NCI-H2171 treated with DMSO at 0.1 percent for 48 hours (cell line): Measurements from ENCODE around the gene SHOX.
"Not testable (repeated sequence)": the region's sequence is repeated elsewhere in the genome, so short reads cannot be mapped to it uniquely, and the experiment has no call there.

ENCODE experiments used
- DNase-seq: peaks from one replicate; lab custom pipeline; 2025; lab: John Stamatoyannopoulos, UW

Gene SHOX

DNA sequence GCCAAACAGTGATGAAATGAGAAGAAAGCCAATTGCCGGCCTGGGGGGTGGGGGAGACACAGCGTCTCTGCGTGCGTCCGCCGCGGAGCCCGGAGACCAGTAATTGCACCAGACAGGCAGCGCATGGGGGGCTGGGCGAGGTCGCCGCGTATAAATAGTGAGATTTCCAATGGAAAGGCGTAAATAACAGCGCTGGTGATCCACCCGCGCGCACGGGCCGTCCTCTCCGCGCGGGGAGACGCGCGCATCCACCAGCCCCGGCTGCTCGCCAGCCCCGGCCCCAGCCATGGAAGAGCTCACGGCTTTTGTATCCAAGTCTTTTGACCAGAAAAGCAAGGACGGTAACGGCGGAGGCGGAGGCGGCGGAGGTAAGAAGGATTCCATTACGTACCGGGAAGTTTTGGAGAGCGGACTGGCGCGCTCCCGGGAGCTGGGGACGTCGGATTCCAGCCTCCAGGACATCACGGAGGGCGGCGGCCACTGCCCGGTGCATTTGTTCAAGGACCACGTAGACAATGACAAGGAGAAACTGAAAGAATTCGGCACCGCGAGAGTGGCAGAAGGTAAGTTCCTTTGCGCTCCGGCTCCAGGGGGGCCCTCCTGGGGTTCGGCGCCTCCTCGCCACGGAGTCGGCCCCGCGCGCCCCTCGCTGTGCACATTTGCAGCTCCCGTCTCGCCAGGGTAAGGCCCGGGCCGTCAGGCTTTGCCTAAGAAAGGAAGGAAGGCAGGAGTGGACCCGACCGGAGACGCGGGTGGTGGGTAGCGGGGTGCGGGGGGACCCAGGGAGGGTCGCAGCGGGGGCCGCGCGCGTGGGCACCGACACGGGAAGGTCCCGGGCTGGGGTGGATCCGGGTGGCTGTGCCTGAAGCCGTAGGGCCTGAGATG is at the start of gene SHOX:
TSS of gene SHOX (plus strand) at position 180 of the 885 bp plus-strand sequence. CDS start at position 287, 107 bp downstream.
- no peak for DNase-seq

DNA sequence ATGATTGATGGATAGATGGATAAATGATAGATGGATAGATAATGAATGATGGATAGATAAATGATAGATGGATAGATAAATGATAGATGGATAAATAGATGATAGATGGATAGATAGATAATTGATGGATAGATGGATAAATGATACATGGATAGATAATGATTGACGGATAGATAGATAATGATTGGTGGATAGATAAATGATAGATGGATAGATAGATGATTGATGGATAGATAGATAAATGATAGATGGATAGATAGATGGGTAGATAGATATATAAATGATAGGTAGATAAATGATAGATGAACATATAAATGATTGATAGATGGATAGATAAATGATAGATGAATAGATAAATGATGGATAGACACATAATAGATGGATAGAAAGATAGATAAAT is 49.5 kb upstream of the SHOX start:
- no peak for DNase-seq

DNA sequence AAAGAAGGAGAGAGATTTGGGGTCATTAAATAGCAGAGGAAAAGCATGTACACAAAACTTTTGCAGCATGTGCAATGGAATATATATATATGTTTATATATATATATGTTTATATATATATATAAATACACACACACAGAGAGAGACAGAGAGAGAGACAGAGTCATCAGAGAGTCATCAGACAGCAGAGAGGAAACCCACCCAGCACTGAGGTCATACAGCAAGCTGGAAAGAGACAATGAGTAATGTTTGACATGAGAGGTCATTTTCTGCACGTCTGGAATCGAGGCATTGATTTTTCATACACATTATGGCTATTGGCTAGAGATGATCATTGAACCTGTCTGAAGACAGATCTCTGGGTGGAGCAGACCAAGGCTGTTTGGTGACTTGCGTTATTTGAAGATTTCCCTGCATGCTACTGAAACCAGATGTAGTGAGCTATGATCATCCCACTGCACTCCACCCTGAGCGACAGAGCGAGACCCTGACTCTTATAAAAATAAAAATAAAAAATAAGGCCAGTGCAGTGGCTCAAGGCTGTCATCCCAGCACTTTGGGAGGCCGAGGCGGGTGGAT is 48.8 kb upstream of the SHOX start:
- no peak for DNase-seq

DNA sequence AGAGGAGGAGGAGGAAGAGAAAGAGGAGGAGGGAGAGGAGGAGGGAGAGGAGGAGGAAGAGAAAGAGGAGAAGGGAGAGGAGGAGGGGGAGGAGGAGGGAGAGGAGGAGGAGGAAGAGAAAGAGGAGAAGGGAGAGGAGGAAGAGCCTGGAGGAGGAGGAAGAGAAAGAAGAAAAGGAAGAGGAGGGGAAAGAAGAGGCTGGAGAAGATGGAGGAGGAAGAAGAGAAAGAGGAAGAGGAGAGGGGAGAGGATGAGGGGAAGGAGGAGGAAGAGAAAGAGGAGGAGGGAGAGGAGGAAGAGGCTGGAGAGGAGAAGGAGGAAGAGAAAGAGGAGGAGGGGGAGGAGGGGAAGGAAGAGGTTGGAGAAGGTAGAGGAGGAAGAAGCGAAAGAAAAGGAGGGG is 46.0 kb upstream of the SHOX start:
- DNase-seq, result no peak

DNA sequence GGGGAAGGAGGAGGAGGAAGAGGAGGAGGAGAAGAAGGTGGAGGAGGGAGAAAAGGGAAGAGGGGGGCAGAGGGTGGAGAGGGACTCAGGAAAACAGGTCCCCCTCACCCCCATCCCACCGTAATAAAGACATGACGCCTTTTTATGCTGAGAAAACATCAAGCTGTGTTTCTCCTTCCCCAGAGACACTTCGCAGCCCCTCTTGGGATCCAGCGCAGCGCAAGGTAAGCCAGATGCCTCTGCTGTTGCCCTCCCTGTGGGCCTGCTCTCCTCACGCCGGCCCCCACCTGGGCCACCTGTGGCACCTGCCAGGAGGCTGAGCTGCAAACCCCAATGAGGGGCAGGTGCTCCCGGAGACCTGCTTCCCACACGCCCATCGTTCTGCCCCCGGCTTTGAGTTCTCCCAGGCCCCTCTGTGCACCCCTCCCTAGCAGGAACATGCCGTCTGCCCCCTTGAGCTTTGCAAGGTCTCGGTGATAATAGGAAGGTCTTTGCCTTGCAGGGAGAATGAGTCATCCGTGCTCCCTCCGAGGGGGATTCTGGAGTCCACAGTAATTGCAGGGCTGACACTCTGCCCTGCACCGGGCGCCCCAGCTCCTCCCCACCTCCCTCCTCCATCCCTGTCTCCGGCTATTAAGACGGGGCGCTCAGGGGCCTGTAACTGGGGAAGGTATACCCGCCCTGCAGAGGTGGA is 45.3 kb upstream of the SHOX start:
- DNase-seq, result peak; percentile 2

DNA sequence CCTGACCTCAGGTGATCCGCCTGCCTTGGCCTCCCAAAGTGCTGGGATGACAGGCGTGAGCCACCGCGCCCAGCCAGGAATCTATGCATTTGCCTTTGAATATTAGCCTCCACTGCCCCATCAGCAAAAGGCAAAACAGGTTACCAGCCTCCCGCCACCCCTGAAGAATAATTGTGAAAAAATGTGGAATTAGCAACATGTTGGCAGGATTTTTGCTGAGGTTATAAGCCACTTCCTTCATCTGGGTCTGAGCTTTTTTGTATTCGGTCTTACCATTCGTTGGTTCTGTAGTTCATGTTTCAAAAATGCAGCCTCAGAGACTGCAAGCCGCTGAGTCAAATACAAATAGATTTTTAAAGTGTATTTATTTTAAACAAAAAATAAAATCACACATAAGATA is 44.2 kb upstream of the SHOX start:
- DNase-seq, result no peak

DNA sequence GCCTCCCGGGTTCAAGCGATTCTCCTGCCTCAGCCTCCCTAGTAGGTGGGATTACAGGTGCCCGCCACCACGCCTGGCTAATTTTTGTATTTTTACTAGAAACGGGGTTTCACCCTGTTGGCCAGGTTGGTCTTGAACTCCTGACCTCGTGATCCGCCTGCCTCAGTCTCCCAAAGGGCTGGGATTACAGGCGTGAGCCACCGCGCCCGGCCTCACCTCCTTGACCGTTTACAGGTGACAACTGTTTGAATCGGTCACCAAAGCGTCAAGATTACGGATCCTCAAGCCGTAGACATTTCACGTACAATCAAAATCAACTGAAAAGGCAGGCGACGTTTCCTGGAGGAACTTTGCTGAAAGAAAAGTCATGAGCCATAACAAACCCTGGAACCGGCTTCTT is 41.3 kb upstream of the SHOX start:
- not testable (repeated sequence) for DNase-seq

DNA sequence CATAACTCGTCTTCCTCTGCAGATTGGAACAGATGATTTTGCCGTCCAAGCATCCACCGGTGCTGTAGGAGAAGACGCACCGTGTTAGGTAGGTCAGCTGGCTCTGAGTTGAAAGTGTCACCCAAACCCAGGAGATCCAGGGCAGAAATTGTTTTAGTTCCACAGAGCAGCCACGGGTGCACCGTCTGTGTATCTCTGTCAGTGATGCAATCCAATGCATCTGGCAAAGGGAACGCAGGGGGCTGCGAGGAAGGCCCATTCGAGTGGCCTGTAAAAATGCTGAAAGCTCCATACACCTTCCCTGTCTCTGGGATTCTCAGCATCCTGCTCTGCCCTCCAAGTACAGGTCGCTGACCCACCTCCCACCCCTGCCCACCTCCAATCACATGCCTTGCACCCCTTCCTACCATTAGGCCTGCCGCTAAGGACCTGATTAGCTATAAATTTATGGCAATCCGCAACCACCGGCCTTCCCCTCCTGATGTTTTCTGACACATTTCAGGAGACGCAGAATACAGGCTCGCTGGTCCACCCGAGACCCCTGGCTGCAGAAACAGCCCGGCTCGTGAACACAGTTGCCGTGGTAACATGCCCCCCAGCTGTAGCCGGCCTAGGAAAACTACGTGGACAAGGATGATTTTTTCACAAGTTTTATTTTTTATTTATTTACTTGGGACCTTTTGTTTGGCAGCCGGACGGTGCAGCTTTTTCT is 39.7 kb upstream of the SHOX start:
- DNase-seq, result no peak

DNA sequence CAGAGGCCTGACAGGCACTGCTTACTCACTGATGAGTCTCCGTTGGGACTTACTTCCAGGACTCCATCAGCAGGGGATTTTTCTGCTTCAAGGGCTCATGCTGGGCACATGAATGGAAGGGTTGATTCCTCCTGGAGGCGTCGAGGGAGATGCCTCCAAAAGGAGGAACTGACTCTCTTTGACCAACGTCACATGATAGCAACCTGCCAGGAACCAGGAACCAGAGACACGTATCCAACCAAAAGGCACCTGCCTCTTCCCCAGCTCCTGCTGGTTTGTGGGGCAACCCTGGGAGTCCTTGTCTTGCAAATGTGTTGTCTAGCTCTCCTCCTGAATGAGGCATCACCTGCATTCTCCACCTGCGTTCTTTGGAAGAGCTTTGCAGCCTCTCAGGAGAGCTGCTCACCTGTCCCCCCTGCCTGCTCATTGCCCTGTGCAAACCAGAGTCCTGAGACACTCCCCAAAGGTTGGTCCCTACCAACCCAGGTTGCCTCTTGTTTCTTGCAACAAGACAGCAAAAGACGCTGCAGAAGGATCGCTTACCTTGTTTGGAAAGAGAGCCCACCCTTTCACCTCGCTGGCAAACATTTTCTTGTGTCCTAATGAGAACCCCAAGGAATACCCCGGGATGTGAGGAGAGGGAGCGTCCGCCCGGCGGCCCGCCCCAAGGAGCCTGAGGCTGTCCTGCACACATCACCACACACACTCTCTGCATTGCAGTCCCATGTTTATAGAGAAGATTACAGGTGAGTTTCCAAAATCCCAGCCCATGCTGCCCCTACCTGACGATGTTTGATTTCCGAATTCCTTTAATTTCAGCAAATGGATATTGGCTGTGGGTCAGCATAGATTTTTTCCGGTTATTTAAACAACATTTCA is 30.5 kb upstream of the SHOX start:
- no peak for DNase-seq

DNA sequence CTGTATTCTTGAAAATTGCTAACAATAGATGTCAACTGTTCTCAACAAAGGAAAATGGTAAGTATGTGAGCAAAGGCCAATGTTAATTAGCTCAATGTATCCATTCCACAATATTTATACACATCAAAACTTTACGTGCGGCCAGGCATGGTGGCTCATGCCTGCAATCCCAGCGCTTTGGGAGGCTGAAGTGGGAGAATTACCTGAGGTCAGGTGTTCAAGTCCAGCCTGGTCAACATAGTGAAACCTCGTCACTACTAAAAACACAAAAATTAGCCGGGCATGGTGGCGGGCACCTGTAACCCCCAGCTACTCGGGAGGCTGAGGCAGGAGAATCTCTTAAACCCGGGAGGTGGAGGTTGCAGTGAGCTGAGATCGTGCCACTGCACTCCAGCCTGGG is 27.6 kb upstream of the SHOX start:
- not testable (repeated sequence) for DNase-seq

DNA sequence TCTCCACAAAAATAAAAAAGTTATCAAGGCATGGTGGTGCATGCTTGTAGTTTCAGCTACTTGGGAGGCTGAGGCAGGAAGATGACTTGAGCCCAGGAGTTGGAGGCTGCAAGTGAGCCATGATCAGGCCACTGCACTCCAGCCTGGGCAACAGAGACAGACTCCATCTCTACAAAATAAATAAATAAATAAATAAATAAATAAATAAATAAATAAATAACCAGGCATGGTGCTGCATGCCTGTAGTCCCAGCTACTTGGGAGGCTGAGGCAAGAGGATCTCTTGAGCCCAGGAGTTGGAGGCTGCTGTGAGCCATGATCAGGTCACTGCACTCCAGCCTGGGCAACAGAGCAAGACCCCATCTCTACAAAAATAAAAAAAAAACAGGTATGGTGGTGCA is 26.0 kb upstream of the SHOX start:
- DNase-seq, result not testable (repeated sequence)

DNA sequence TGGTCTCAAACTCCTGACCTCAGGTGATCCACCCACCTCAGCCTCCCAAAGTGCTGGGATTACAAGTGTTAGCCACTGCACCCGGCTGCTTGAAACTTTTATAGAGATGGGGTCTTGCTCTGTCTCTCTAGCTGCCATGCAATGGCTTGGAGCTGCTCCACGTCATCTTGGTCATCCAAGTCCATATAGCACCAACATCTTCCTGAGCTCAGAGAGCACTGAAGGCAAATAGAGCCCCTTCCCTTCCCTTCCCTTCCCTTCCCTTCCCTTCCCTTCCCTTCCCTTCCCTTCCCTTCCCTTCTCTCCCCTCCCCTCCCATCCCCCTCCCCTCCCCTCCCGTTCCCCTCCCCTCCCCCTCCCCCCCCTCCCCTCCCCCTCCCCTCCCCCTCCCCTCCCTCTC is 22.5 kb upstream of the SHOX start:
- not testable (repeated sequence) for DNase-seq

DNA sequence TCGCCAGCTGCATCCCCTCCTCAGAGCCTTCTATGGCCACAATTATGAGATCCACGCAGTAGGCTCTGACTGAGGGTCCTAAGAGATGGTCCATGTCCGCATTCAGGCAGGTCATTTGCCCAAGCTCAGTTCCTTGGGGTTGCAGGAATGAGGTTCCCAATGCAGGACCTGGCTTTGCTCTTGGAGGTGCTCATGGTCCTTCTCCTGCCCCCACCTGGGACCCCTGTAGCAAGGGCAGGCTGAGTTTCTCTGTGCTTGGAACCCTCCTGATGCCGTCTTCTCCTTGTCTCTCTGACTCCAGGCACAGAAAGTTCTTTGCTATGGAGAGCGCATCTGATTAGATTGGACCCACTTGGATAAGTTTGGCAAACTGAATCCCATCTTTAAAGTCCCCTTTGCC is 16.5 kb upstream of the SHOX start:
- no peak for DNase-seq

DNA sequence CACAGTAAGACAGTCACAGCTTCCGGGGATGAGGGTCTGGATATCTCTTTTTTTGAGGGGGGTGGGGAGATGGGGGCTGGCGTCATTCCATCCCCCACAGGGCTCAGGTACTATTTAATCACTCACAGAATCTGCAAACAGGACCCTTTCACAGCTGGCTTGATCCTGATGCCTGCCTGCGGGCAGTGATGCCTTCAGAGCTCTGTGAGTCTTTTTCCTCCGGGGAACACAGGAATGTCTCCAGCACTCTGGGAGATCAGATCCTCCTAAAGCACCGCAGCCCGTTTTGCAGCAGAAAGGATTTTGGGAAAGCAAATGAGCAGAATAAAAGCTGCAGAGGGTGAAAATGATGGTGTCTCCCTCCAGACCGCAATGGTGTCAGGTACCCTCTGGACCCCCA is 13.2 kb upstream of the SHOX start:
- no peak for DNase-seq

DNA sequence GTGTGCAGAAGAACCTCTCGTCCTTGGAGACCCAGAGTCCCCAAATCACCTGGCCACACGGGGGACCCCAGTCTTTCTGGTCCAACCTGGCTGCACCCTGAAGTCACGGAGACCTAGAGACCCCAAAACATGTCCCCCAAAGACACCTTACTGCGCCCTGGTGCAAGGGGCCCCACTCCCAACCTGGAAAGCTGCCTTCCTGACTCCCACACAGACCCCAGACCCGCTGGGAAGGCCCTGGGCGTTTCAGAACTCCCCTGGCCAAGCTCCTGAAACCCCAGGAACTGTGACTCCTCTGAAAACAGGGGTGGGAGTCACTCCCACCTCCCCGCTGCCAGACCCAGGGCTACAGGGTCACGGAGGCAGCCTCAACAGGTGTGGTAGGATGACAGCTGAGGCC is 12.7 kb upstream of the SHOX start:
- no peak for DNase-seq

DNA sequence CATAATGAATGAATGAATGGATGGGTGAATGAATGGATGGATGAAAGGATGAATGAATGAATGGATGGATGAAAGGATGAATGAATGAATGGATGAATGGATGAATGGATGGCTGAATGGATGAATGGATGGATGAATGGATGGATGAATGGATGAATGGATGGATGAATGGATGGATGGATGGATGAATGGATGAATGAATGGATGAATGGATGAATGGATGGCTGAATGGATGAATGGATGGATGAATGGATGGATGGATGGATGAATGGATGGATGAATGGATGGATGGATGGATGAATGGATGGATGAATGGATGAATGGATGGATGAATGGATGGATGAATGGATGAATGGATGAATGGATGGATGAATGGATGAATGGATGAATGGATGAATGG is 12.3 kb upstream of the SHOX start:
- DNase-seq, result not testable (repeated sequence)

DNA sequence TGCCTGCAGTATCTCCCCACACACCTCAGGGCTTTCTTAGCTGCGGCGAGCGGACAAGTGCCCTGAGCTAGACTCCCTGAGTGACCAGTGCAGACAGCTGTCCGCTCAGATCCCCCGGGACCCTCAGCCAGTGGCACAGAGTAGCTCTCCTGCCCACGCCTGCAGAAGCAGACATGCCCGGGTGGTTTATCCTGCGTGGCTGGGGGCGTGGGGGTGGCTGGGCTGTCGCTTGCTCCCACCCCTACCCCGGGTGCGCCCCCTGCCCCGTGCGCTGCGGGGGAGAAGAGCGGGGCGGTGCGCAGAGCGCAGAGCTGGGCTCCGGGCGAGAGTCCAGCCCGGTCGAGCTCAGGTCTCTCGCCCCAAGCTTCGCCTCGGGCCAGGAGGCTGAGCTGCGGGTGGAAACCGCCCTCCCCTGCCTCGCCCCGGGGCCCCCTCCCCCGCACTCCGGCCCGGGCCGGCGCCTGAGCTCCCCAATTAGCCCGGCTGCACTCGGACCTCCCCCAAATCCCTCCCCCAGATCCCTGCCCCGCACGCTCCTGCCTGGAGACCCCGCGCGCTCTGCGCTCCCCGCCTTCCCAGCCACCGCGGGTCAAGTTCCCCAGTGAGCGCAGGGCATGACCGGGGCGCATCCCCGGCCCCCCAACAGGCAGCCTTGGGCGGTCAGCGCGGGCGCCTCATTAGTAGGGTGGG is 11.7 kb upstream of the SHOX start:
- no peak for DNase-seq

DNA sequence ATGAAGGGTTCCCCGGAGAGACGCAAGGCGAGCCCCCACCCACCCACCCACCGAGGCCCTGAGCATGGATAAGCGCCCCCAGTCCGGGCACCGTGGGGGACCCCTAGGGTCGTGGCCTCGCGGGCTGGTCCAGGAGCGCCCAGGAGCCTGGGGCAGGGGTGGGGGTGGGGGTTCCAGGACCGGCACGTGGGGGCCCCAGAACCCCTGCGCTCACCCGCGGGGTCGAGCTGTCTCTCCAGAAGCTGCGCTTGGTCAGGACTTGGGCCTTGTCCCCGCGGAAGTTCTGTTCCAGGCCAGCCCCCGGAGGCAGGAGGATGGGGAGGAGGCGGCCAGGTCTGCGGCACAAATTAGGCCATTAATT is 11.2 kb upstream of the SHOX start:
- DNase-seq, result no peak

DNA sequence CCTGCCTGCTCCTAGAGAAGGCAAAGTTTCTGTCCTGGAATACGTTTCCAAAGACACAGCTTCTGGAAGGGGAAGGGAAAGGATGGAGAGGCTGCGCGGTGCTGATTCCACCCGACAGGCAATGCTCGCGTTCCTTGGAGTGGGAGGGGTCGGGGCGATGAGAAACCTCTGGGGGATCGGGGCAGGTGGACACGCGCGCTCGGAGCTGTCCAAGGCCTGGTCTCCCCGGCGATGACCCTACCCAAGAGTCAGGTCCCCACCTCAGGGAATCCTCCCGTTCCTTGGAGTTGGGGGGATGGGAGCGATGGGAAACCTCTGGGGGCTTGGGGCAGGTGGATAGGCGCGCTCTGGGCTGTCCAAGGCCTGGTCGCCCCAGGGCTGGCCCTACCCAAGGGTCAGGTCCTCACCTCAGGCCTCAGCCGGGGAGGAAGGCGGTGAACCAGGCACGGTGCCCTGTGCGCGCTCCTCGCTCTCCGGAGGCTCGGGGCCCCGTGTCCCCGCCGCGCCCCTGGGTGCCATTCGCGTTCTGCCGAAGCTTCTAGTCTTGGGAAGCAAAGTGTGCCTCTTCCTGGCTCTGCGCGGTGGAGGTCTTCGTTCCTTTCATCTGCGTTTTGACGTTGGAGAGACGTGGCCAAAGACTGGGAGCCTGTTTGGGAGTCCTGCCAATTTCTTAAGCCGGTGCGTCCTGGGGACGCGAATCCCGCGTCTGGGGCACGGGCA is 10.6 kb upstream of the SHOX start:
- no peak for DNase-seq
